ENCODE data around the gene ATP2C1.

DNA sequence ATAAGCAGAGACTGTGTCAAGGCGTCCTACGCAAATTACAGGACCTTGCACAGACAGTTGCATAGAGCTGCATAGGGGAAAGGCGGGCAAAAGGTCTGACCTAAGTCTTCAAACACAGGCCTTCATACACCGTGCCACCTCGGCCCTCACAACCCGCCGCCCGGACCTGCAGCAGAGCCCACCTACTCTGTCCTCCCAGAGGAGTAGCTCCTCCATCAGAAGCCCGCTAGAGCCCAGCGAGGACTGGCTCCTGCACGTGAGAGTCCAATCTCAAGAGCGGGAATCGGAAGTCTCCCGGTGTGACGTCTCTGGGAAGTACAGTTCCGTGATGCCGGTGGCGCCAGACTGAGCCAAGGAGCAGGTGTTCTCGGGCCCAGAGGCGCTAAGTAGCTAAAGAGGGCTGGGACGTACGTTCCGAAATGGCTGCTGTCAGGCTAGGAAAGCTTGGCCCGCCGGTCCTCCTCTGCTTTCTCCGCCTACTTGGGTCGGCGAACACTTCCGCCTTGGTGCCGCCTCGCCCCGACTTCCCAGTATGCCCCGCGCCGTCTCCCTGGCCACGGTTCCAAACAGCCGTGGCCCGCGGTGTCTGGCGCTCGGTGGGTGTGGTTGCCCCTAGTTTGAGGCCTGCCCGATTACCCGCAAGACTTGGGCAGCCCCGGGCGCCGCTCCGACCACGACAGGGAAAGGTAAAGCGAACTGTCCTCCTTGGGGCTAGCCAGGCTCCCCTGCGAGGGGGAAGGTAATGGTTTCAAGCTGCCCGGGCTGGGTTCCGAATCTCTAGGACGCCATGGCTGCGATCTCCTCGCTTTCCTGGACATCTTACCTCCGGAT, 132.7 kb downstream of the ATP2C1 start, which contains the start of the genes ASTE1 and NEK11:
- TF ChIP-seq, protein P1, sequence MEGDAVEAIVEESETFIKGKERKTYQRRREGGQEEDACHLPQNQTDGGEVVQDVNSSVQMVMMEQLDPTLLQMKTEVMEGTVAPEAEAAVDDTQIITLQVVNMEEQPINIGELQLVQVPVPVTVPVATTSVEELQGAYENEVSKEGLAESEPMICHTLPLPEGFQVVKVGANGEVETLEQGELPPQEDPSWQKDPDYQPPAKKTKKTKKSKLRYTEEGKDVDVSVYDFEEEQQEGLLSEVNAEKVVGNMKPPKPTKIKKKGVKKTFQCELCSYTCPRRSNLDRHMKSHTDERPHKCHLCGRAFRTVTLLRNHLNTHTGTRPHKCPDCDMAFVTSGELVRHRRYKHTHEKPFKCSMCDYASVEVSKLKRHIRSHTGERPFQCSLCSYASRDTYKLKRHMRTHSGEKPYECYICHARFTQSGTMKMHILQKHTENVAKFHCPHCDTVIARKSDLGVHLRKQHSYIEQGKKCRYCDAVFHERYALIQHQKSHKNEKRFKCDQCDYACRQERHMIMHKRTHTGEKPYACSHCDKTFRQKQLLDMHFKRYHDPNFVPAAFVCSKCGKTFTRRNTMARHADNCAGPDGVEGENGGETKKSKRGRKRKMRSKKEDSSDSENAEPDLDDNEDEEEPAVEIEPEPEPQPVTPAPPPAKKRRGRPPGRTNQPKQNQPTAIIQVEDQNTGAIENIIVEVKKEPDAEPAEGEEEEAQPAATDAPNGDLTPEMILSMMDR (IDR thresholded peaks at IDR 0.05; ENCODE audit: poor library complexity) = no peak
- no peak for TF ChIP-seq EZH2 (IDR thresholded peaks at IDR 0.05; ENCODE audit: borderline replicate concordance)

Data from hepatocyte (in vitro differentiated cells).